Measurements from ENCODE around the gene ACP2. TPM values are rescaled to one million over a fixed set of nuclear protein-coding genes. Genes with fewer than 3 reads are reported as not detected.

ACP2 gene
- total RNA-seq, 2 experiments from 2014 or later: 16.8 to 17.2 TPM

- peaks cover 44% of the 10 kb centered on the region for H3K36me3 Mint-ChIP-seq (ENCODE audit: low read depth)
- no peak for ATAC-seq (ENCODE audit: poor library complexity)
- ChIA-PET CTCF (interaction anchor here (1.5 to 3.3 kb wide), 4 partner anchors 11 to 84 kb away, joined by 3 to 10 read pairs (median 6); partner anchors contain the start of gene ACP2), POLR2A (interaction anchor here (0.6 to 4.4 kb wide), 12 partner anchors 11 to 156 kb away, joined by 3 to 21 read pairs (median 4); partner anchors contain the start of genes ACP2, DDB2 and PSMC3)
- Histone ChIP-seq H3K36me3 (ENCODE audit: insufficient read depth, low read length) (peaks cover 22% of the 10 kb centered on the region), H3K9me3 (ENCODE audit: control insufficient read depth in 1 of 2, insufficient read depth in 1 of 2, low read length in 2 of 2) (no peaks in the 10 kb centered on the region), H3K27ac (ENCODE audit: low read depth in 1 of 2, low read length in 2 of 2) (peak overlapping the region; percentile 58 to 91), H3K4me1 (ENCODE audit: insufficient read depth, low read length) (peaks cover 49% of the 10 kb centered on the region), H3K27me3 (ENCODE audit: control insufficient read depth in 1 of 2, insufficient read depth in 2 of 2, low read length in 2 of 2) (no peaks in the 10 kb centered on the region), H3K4me3 (ENCODE audit: low read length) (peak overlapping the region; percentile 71)
- TF ChIP-seq CTCF (IDR thresholded peaks at IDR 0.05): no peak
- no peaks in the 10 kb centered on the region for H3K27me3 Mint-ChIP-seq
- H3K4me1 Mint-ChIP-seq (ENCODE audit: low read depth): peaks cover 54% of the 10 kb centered on the region
- H3K4me3 Mint-ChIP-seq: peak overlapping the region; percentile 90
- H3K9me3 Mint-ChIP-seq: no peaks in the 10 kb centered on the region
- peak in 7 of 14 experiments; percentile 20 to 74 (median 37) for DNase-seq
- peak overlapping the region; percentile 99 for H3K27ac Mint-ChIP-seq
- intact Hi-C loops (cut with DNase I, micrococcal nuclease): loop anchor here in 1 of 2 experiments (5.0 to 10.0 kb wide), 4 partner anchors 38 to 566 kb away; partner anchors contain the start of genes ARHGAP1, KBTBD4, NDUFS3 and SLC39A13
Observed at GRCh38 chr11:47270331-47271271, 22.0 kb upstream of the ACP2 start.

- ChIA-PET CTCF (interaction anchor here (1.7 to 3.3 kb wide), 3 partner anchors 21 to 83 kb away, joined by 3 to 10 read pairs (median 5); partner anchors contain the start of gene ACP2), POLR2A (interaction anchor here (0.7 to 4.4 kb wide), 7 partner anchors 15 to 92 kb away, joined by 3 to 21 read pairs (median 6); partner anchors contain the start of genes ACP2 and DDB2)
- Histone ChIP-seq H3K27ac (ENCODE audit: low read depth in 1 of 2, low read length in 2 of 2) (peak within 1 kb of the TSS; percentile 91 to 94), H3K4me3 (ENCODE audit: low read length) (peak within 1 kb of the TSS; percentile 71), H3K9me3 (ENCODE audit: control insufficient read depth in 1 of 2, insufficient read depth in 1 of 2, low read length in 2 of 2) (no peaks in the 10 kb centered on the region), H3K36me3 (ENCODE audit: insufficient read depth, low read length) (peaks cover 14% of the 10 kb centered on the region), H3K27me3 (ENCODE audit: control insufficient read depth in 1 of 2, insufficient read depth in 2 of 2, low read length in 2 of 2) (no peaks in the 10 kb centered on the region), H3K4me1 (ENCODE audit: insufficient read depth, low read length) (peaks cover 56% of the 10 kb centered on the region)
- intact Hi-C loops (cut with DNase I, micrococcal nuclease): loop anchor here (1.0 to 10.0 kb wide), 10 partner anchors 22 to 565 kb away; partner anchors contain the start of genes ACP2 (in 1 of the 2), ARHGAP1 (in 1 of the 2), DDB2 (in 1 of the 2) and KBTBD4 (in 1 of the 2)
- peak; percentile 83 to 97 (median 92) for DNase-seq
- H3K4me1 Mint-ChIP-seq (ENCODE audit: low read depth): peaks cover 58% of the 10 kb centered on the region
- TF ChIP-seq CTCF (IDR thresholded peaks at IDR 0.05): no peak
- no peaks in the 10 kb centered on the region for H3K27me3 Mint-ChIP-seq
- no peaks in the 10 kb centered on the region for H3K9me3 Mint-ChIP-seq
- H3K27ac Mint-ChIP-seq: peak within 1 kb of the TSS; percentile 99
- peak within 1 kb of the TSS; percentile 94 for H3K4me3 Mint-ChIP-seq
- H3K36me3 Mint-ChIP-seq (ENCODE audit: low read depth): peaks cover 36% of the 10 kb centered on the region
- peak; percentile 72 for ATAC-seq (ENCODE audit: poor library complexity)
Observed at GRCh38 chr11:47269829-47270305, 21.3 kb upstream of the ACP2 start, which contains the start of gene MADD. MADD (plus strand) TSS chr11:47270133.
